OCI-LY1 (cell line): ENCODE measurements around the gene PNPLA5.

Experiments
- H2AFZ ChIP-seq: fragments of 200-600 bp; sonication (generic), shearing (Covaris generic); 2 replicates; pipeline ENCODE4 v1.6.0; 2014; ENCODE audit warnings: antibody characterized with exemption, mild to moderate bottlenecking, low read length
- H3F3A ChIP-seq: fragments of 200-600 bp; sonication (generic), shearing (Covaris generic); 2 replicates; pipeline ENCODE4 v1.6.0; 2014; ENCODE audit warnings: mild to moderate bottlenecking, antibody characterized with exemption, low read length, moderate library complexity; ENCODE audit not compliant: insufficient read depth
- H3K27ac ChIP-seq: fragments of 200-600 bp; sonication (generic); 2 replicates; pipeline ENCODE4 v1.5.1; 2014; ENCODE audit warnings: low read length, mixed run types, mild to moderate bottlenecking, low read depth; ENCODE audit not compliant: poor library complexity, severe bottlenecking
- H3K27me3 ChIP-seq: fragments of 200-600 bp; sonication (generic); 2 replicates; pipeline ENCODE4 v1.6.0; 2014; ENCODE audit warnings: antibody characterized with exemption, mild to moderate bottlenecking, low read length, moderate library complexity; ENCODE audit not compliant: insufficient read depth
- H3K36me3 ChIP-seq: fragments of 200-600 bp; sonication (generic); 2 replicates; pipeline ENCODE4 v1.6.1; 2014; ENCODE audit warnings: mild to moderate bottlenecking, antibody characterized with exemption, low read length, moderate library complexity, mixed read lengths; ENCODE audit not compliant: insufficient read depth
- H3K4me1 ChIP-seq: fragments of 200-600 bp; sonication (generic); 2 replicates; pipeline ENCODE4 v1.5.1; 2014; ENCODE audit warnings: mild to moderate bottlenecking, low read length, moderate library complexity; ENCODE audit not compliant: insufficient read depth, severe bottlenecking
- H3K4me2 ChIP-seq: fragments of 200-600 bp; sonication (generic), shearing (Covaris generic); 2 replicates; pipeline ENCODE4 v1.6.1; 2014; ENCODE audit warnings: low read length
- H3K4me3 ChIP-seq: fragments of 200-600 bp; sonication (generic); 2 replicates; pipeline ENCODE4 v1.5.1; 2014; ENCODE audit warnings: low read length, low read depth, mild to moderate bottlenecking, mixed read lengths; ENCODE audit not compliant: poor library complexity, severe bottlenecking
- H3K79me2 ChIP-seq: fragments of 200-600 bp; shearing (Covaris generic); 2 replicates; pipeline ENCODE4 v1.6.1; 2016; ENCODE audit warnings: mixed run types, low read length, mixed read lengths; ENCODE audit not compliant: insufficient read depth
- H3K9ac ChIP-seq: fragments of 200-600 bp; sonication (generic), shearing (Covaris generic); 2 replicates; pipeline ENCODE4 v1.6.1; 2014; ENCODE audit warnings: mild to moderate bottlenecking, low read length, mixed read lengths
- H3K9me2 ChIP-seq: fragments of 200-600 bp; sonication (generic), shearing (Covaris generic); 2 replicates; pipeline ENCODE4 v1.6.1; 2014; ENCODE audit warnings: low read depth, mild to moderate bottlenecking, low read length, mixed read lengths
- H3K9me3 ChIP-seq: fragments of 200-600 bp; shearing (Covaris generic); 2 replicates; pipeline ENCODE4 v1.6.1; 2014; ENCODE audit warnings: low read length, mixed read lengths
- H4K20me1 ChIP-seq: fragments of 200-600 bp; sonication (generic), shearing (Covaris generic); 2 replicates; pipeline ENCODE4 v1.6.0; 2016; ENCODE audit warnings: mild to moderate bottlenecking, low read length; ENCODE audit not compliant: insufficient read depth
- CTCF ChIP-seq: fragments of 200-600 bp; sonication (generic), shearing (Covaris generic); IDR thresholded peaks from 2 replicates; pipeline ENCODE4 v1.5.1; 2017; ENCODE audit warnings: mild to moderate bottlenecking, antibody characterized with exemption, low read length, moderate library complexity, mixed read lengths
- EZH2 ChIP-seq: fragments of 200-600 bp; sonication (generic), shearing (Covaris generic); IDR thresholded peaks from 2 replicates; pipeline ENCODE4 v1.8.0; 2017; ENCODE audit warnings: borderline replicate concordance, mixed run types, mild to moderate bottlenecking, antibody characterized with exemption, low read length, moderate library complexity, mixed read lengths

PNPLA5 gene

GRCh38 chr22:43851979-43852307 is 39.9 kb downstream of the PNPLA5 start:
- Histone ChIP-seq H2AFZ (no peak overlapping the region), H3K27me3 (no peaks in the 10 kb centered on the region; the same call in 1 of the 2 replicates), H3K4me3 (no peak overlapping the region), H3K36me3 (no peaks in the 10 kb centered on the region), H3K9me3 (no peaks in the 10 kb centered on the region), H3K27ac (no peak overlapping the region), H3K9ac (no peak overlapping the region), H3K4me1 (no peaks in the 10 kb centered on the region), H3K9me2 (no peaks in the 10 kb centered on the region), H4K20me1 (no peaks in the 10 kb centered on the region), H3F3A (no peaks in the 10 kb centered on the region), H3K4me2 (no peak overlapping the region), H3K79me2 (no peaks in the 10 kb centered on the region)
- TF ChIP-seq EZH2: no peak
- TF ChIP-seq CTCF: no peak

- no peaks in the 10 kb centered on the region for H3K9me2 ChIP-seq
- H3K79me2 ChIP-seq: no peaks in the 10 kb centered on the region
- no peaks in the 10 kb centered on the region; the same call in 1 of the 2 replicates for H3K27me3 ChIP-seq
Observed at GRCh38 chr22:43851058-43851978, 40.5 kb downstream of the PNPLA5 start.

GRCh38 chr22:43850529-43850928 is 41.3 kb downstream of the PNPLA5 start:
- H3K9ac ChIP-seq: no peak overlapping the region
- H3K79me2 ChIP-seq: no peaks in the 10 kb centered on the region
- no peaks in the 10 kb centered on the region for H3K4me1 ChIP-seq
- no peak overlapping the region for H3K4me3 ChIP-seq
- H3K27ac ChIP-seq: no peak overlapping the region
- no peak overlapping the region for H2AFZ ChIP-seq
- TF ChIP-seq CTCF (no peak), EZH2 (no peak)
- H3K36me3 ChIP-seq: no peaks in the 10 kb centered on the region
- no peaks in the 10 kb centered on the region for H3K9me2 ChIP-seq
- no peaks in the 10 kb centered on the region for H3K9me3 ChIP-seq
- H4K20me1 ChIP-seq: no peaks in the 10 kb centered on the region
- H3K27me3 ChIP-seq: peaks cover under 1% of the 10 kb centered on the region; the same call in 1 of the 2 replicates
- H3F3A ChIP-seq: no peaks in the 10 kb centered on the region
- no peak overlapping the region for H3K4me2 ChIP-seq

More at GRCh38 chr22:43851058-43851978, 40.5 kb downstream of the PNPLA5 start:
- H4K20me1 ChIP-seq: no peaks in the 10 kb centered on the region
- TF ChIP-seq CTCF: no peak
- no peaks in the 10 kb centered on the region for H3F3A ChIP-seq
- H3K27ac ChIP-seq: no peak overlapping the region
- no peaks in the 10 kb centered on the region for H3K36me3 ChIP-seq
- no peaks in the 10 kb centered on the region for H3K9me3 ChIP-seq
- no peaks in the 10 kb centered on the region for H3K4me1 ChIP-seq
- H3K9ac ChIP-seq: no peak overlapping the region
- no peak overlapping the region for H3K4me3 ChIP-seq
- H3K4me2 ChIP-seq: no peak overlapping the region
- no peak overlapping the region for H2AFZ ChIP-seq
